ENCODE results near the gene COMMD1.

COMMD1 gene

GRCh38 chr2:62076980-62077638 is 171.6 kb downstream of the COMMD1 start:
- peaks cover 11% of the 10 kb centered on the region for H3K9me3 ChIP-seq (ENCODE audit: control insufficient read depth, insufficient read depth, low read length)
- no peaks in the 10 kb centered on the region for H3K36me3 ChIP-seq (ENCODE audit: control insufficient read depth, low read length)
- H3K9me2 ChIP-seq (replicated peaks; ENCODE audit: control insufficient read depth, low read length): no peaks in the 10 kb centered on the region
- H3K27ac ChIP-seq (ENCODE audit: low read depth, low read length): no peak overlapping the region
- H4K20me1 ChIP-seq (ENCODE audit: control insufficient read depth, insufficient read depth, low read depth, low read length): no peaks in the 10 kb centered on the region
- no peak overlapping the region for H3K4me2 ChIP-seq (ENCODE audit: low read length)
- H3K27me3 ChIP-seq (ENCODE audit: control insufficient read depth, low read length): no peaks in the 10 kb centered on the region
- H3K79me2 ChIP-seq (ENCODE audit: control insufficient read depth, low read length): no peaks in the 10 kb centered on the region
- H3F3A ChIP-seq (ENCODE audit: control insufficient read depth, insufficient read depth): no peaks in the 10 kb centered on the region
- no peaks in the 10 kb centered on the region for H3K4me1 ChIP-seq (ENCODE audit: control insufficient read depth, low read length)
- TF ChIP-seq EZH2phosphoT487 (IDR thresholded peaks at IDR 0.05; ENCODE audit: borderline replicate concordance, low read length): no peak
- TF ChIP-seq CTCF (IDR thresholded peaks at IDR 0.05; ENCODE audit: low read depth, low read length, poor library complexity, severe bottlenecking): no peak
- no peak overlapping the region for H3K4me3 ChIP-seq (ENCODE audit: low read length)

- Histone ChIP-seq H3F3A (ENCODE audit: control insufficient read depth, insufficient read depth) (no peaks in the 10 kb centered on the region), H3K79me2 (ENCODE audit: control insufficient read depth, low read length) (no peaks in the 10 kb centered on the region), H3K27ac (ENCODE audit: low read depth, low read length) (no peak overlapping the region), H3K4me1 (ENCODE audit: control insufficient read depth, low read length) (peaks cover 5% of the 10 kb centered on the region; the same call in 1 of the 2 replicates), H3K4me3 (ENCODE audit: low read length) (no peak overlapping the region), H4K20me1 (ENCODE audit: control insufficient read depth, insufficient read depth, low read depth, low read length) (no peaks in the 10 kb centered on the region), H3K27me3 (ENCODE audit: control insufficient read depth, low read length) (no peaks in the 10 kb centered on the region), H3K9me3 (ENCODE audit: control insufficient read depth, insufficient read depth, low read length) (no peaks in the 10 kb centered on the region), H3K36me3 (ENCODE audit: control insufficient read depth, low read length) (no peaks in the 10 kb centered on the region), H3K4me2 (ENCODE audit: low read length) (no peak overlapping the region), H3K9me2 (replicated peaks; ENCODE audit: control insufficient read depth, low read length) (no peaks in the 10 kb centered on the region)
- no peak for TF ChIP-seq CTCF (IDR thresholded peaks at IDR 0.05; ENCODE audit: low read depth, low read length, poor library complexity, severe bottlenecking)
- no peak for TF ChIP-seq EZH2phosphoT487 (IDR thresholded peaks at IDR 0.05; ENCODE audit: borderline replicate concordance, low read length)
Measured at GRCh38 chr2:62084801-62085200, 179.3 kb downstream of the COMMD1 start.

GRCh38 chr2:62089658-62090057 is 184.2 kb downstream of the COMMD1 start:
- H3K36me3 ChIP-seq (ENCODE audit: control insufficient read depth, low read length): no peaks in the 10 kb centered on the region
- TF ChIP-seq CTCF (IDR thresholded peaks at IDR 0.05; ENCODE audit: low read depth, low read length, poor library complexity, severe bottlenecking) (no peak), EZH2phosphoT487 (IDR thresholded peaks at IDR 0.05; ENCODE audit: borderline replicate concordance, low read length) (no peak)
- H4K20me1 ChIP-seq (ENCODE audit: control insufficient read depth, insufficient read depth, low read depth, low read length): no peaks in the 10 kb centered on the region
- H3F3A ChIP-seq (ENCODE audit: control insufficient read depth, insufficient read depth): no peaks in the 10 kb centered on the region
- no peak overlapping the region for H3K4me3 ChIP-seq (ENCODE audit: low read length)
- no peaks in the 10 kb centered on the region for H3K79me2 ChIP-seq (ENCODE audit: control insufficient read depth, low read length)
- H3K27ac ChIP-seq (ENCODE audit: low read depth, low read length): no peak overlapping the region
- H3K4me2 ChIP-seq (ENCODE audit: low read length): no peak overlapping the region
- no peaks in the 10 kb centered on the region for H3K27me3 ChIP-seq (ENCODE audit: control insufficient read depth, low read length)
- H3K9me2 ChIP-seq (replicated peaks; ENCODE audit: control insufficient read depth, low read length): no peaks in the 10 kb centered on the region
- H3K9me3 ChIP-seq (ENCODE audit: control insufficient read depth, insufficient read depth, low read length): no peaks in the 10 kb centered on the region
- peaks cover 2% of the 10 kb centered on the region; the same call in 1 of the 2 replicates for H3K4me1 ChIP-seq (ENCODE audit: control insufficient read depth, low read length)

All from DOHH2 (cell line).